Right renal cortex interstitium (tissue), 3 donors: Measurements from ENCODE around the gene E4F1. TPM values are rescaled to one million over a fixed set of nuclear protein-coding genes. Genes with fewer than 3 reads are reported as not detected.
"Not testable (repeated sequence)": the region's sequence is repeated elsewhere in the genome, so short reads cannot be mapped to it uniquely, and the experiment has no call there.

Experiments
- DNase-seq, 3 donors: peaks; one replicate each; pipeline ENCODE4 v3.0.0-alpha.2; 2013; ENCODE audit warnings: low read depth in 3 of 3, low spot score in 2 of 3
- polyA plus RNA-seq, 3 donors: library from polyadenylated mRNA; unstranded; fragments of 120-200 nt; gene quantifications; one replicate each; pipeline ENCODE4 v1.2.1, GENCODE V29; 2013; ENCODE audit not compliant: insufficient read length in 3 of 3

Gene E4F1
- polyA plus RNA-seq, 3 donors = 13.2 to 14.3 (median 13.6) TPM

- no peak for DNase-seq
Measured at GRCh38 chr16:2229091-2229490, 5.7 kb downstream of the E4F1 start.

GRCh38 chr16:2229632-2230250 lies 6.3 kb downstream of the E4F1 start:
- no peak for DNase-seq

- no peak for DNase-seq
Measured at GRCh38 chr16:2230376-2230775, 7.0 kb downstream of the E4F1 start.

- no peak for DNase-seq
Measured at GRCh38 chr16:2231016-2231931, 7.9 kb downstream of the E4F1 start.

- DNase-seq = no peak
Measured at GRCh38 chr16:2232094-2232990, 9.0 kb downstream of the E4F1 start.

GRCh38 chr16:2233046-2233775 lies 9.8 kb downstream of the E4F1 start:
- DNase-seq = no peak

GRCh38 chr16:2233872-2234812 lies 10.8 kb downstream of the E4F1 start:
- DNase-seq = no peak

- no peak for DNase-seq
Measured at GRCh38 chr16:2234813-2235170, 11.4 kb downstream of the E4F1 start.

GRCh38 chr16:2235234-2235651 lies 11.9 kb downstream of the E4F1 start:
- DNase-seq = no peak

GRCh38 chr16:2235695-2236336 lies 12.4 kb downstream of the E4F1 start:
- DNase-seq = no peak

GRCh38 chr16:2236337-2237101 lies 13.1 kb downstream of the E4F1 start, which contains the start of gene DNASE1L2:
TSS of gene DNASE1L2 (plus strand) at chr16:2236444. CDS start at chr16:2236817, 373 bp downstream.
- no peak for DNase-seq

GRCh38 chr16:2237102-2237482 lies 13.7 kb downstream of the E4F1 start:
- no peak for DNase-seq

- DNase-seq = no peak
Measured at GRCh38 chr16:2237493-2238149, 14.2 kb downstream of the E4F1 start.

- DNase-seq = no peak
Measured at GRCh38 chr16:2238150-2238837, 14.9 kb downstream of the E4F1 start.

- DNase-seq = no peak
Measured at GRCh38 chr16:2238838-2239675, 15.7 kb downstream of the E4F1 start.

- not testable (repeated sequence) for DNase-seq
Measured at GRCh38 chr16:2240331-2240730, 16.9 kb downstream of the E4F1 start.
